ENCODE data around the gene TCHHL1. TPM values are rescaled to one million over a fixed set of nuclear protein-coding genes. Genes with fewer than 3 reads are reported as not detected.
A peak's percentile ranks its signal among the peaks of the same experiment; 100 is the strongest.

Gene TCHHL1
- total and polyA plus RNA-seq, 10 of the 15 experiments (the other 5 are each of a cell fraction or from before 2014, with no cell fraction given): not detected

- TF ChIP-seq RAD21 (IDR thresholded peaks at IDR 0.05; ENCODE audit: insufficient read depth, low read depth, low read length) (no peak), E2F4 (IDR thresholded peaks at IDR 0.05; ENCODE audit: low read depth, low read length) (no peak), ZNF592 (IDR thresholded peaks at IDR 0.05) (no peak), BCL3 (IDR thresholded peaks at IDR 0.05; ENCODE audit: borderline replicate concordance, insufficient read depth, low read depth, low read length, poor library complexity, severe bottlenecking) (no peak), ATF3 (IDR thresholded peaks at IDR 0.05; ENCODE audit: borderline replicate concordance, extremely low read depth, low read depth, low read length) (no peak), JUND (IDR thresholded peaks at IDR 0.05; ENCODE audit: low read depth, low read length) (peak; percentile 44; the same call in 1 of the 2 replicates), KAT2A (conservative IDR thresholded peaks at IDR 0.05; ENCODE audit: control insufficient read depth, low read depth, low read length) (no peak), NFIC (IDR thresholded peaks at IDR 0.05; ENCODE audit: low read depth, low read length) (no peak), RCOR1 (conservative IDR thresholded peaks at IDR 0.05; ENCODE audit: low read depth, low read length) (0 out of 2 replicates have a peak, but pooled peaks have one; percentile 21), ZBTB11 (CRISPR knock-in tag; IDR thresholded peaks at IDR 0.05) (no peak), ELK1 (IDR thresholded peaks at IDR 0.05; ENCODE audit: low read depth, low read length) (0 out of 2 replicates have a peak, but pooled peaks have one; percentile 10), CBFB (IDR thresholded peaks at IDR 0.05; ENCODE audit: low read depth) (no peak), ZZZ3 (IDR thresholded peaks at IDR 0.05; ENCODE audit: control insufficient read depth, insufficient read length, low read depth) (no peak), CEBPB (IDR thresholded peaks at IDR 0.05; ENCODE audit: borderline replicate concordance in 1 of 2, low read depth in 2 of 2, low read length in 2 of 2) (no peak), SREBF1 (IDR thresholded peaks at IDR 0.05; ENCODE audit: low read length) (no peak), ZNF384 (IDR thresholded peaks at IDR 0.05; ENCODE audit: borderline replicate concordance, low read depth, low read length) (no peak)
These were observed 41.0 kb downstream of the TCHHL1 start (continued) for GRCh38 chr1:152047730-152048415.
